Caco-2 (cell line): Measurements from ENCODE around the gene RAD23A. TPM values are rescaled to one million over a fixed set of nuclear protein-coding genes. Genes with fewer than 3 reads are reported as not detected.

Experiments used
- BruUV-seq: library from RNA; stranded (reverse); fragments of 400-500 nt; replicated peaks from 2 replicates; lab custom pipeline; 2021; lab: Mats Ljungman, UMichigan
- CTCF ChIA-PET: fragments of 300-600 bp; sonication (Branson Sonifier 250); formaldehyde crosslinking; loops from one replicate; lab custom pipeline; 2022; ENCODE audit warnings: antibody characterized with exemption; lab: Charles Lee
- POLR2A ChIA-PET: fragments of 300-600 bp; sonication (Branson Sonifier 250); formaldehyde crosslinking; loops from one replicate; lab custom pipeline; 2022; ENCODE audit warnings: antibody characterized with exemption; lab: Charles Lee
- DNase-seq, 2 experiments: peaks; one replicate each; pipeline versions ENCODE4 v3.0.0 to v3.0.0-alpha.2; 2020 to 2022
- H3K27me3 ChIP-seq: replicated peaks from 2 replicates; pipeline ENCODE4 v1.6.0; 2011; ENCODE audit warnings: low read length; ENCODE audit not compliant: control insufficient read depth, insufficient read depth
- H3K36me3 ChIP-seq: 2 replicates; pipeline ENCODE4 v1.5.1; 2011; ENCODE audit warnings: low read length; ENCODE audit not compliant: control insufficient read depth, insufficient read depth
- H3K4me1 ChIP-seq: fragments of 250-450 bp; sonication (Bioruptor Pico); 2 replicates; pipeline ENCODE4 v1.5.1; 2020; ENCODE audit warnings: mild to moderate bottlenecking
- H3K4me3 ChIP-seq: 2 replicates; pipeline ENCODE4 v1.5.1; 2011; ENCODE audit warnings: low read depth, mild to moderate bottlenecking, control low read depth, low read length
- H3K9me3 ChIP-seq: fragments of 250-450 bp; sonication (Bioruptor Pico); 2 replicates; pipeline ENCODE4 v1.5.1; 2020; ENCODE audit warnings: mild to moderate bottlenecking, moderate library complexity
- H3K27ac Mint-ChIP-seq: one replicate; pipeline ENCODE4 v1.8.0; 2022; ENCODE audit warnings: mixed read lengths; ENCODE audit not compliant: unreplicated experiment
- H3K27me3 Mint-ChIP-seq: one replicate; pipeline ENCODE4 v1.8.0; 2022; ENCODE audit warnings: mixed read lengths; ENCODE audit not compliant: insufficient read depth, unreplicated experiment
- H3K36me3 Mint-ChIP-seq: one replicate; pipeline ENCODE4 v1.8.0; 2022; ENCODE audit warnings: mild to moderate bottlenecking, mixed read lengths; ENCODE audit not compliant: insufficient read depth, unreplicated experiment
- H3K4me1 Mint-ChIP-seq: one replicate; pipeline ENCODE4 v1.8.0; 2022; ENCODE audit warnings: low read depth, mixed read lengths; ENCODE audit not compliant: unreplicated experiment
- H3K4me3 Mint-ChIP-seq: one replicate; pipeline ENCODE4 v1.8.0; 2022; ENCODE audit warnings: mild to moderate bottlenecking, moderate library complexity, mixed read lengths; ENCODE audit not compliant: unreplicated experiment
- H3K9me3 Mint-ChIP-seq: one replicate; pipeline ENCODE4 v1.8.0; 2022; ENCODE audit warnings: mixed read lengths; ENCODE audit not compliant: unreplicated experiment
- intact Hi-C: fragments of 100-400 bp; cut with micrococcal nuclease; formaldehyde crosslinking; loops from one replicate; pipeline ENCODE4 v1.10.0; 2022; ENCODE audit not compliant: unreplicated experiment
- total RNA-seq: library from RNA; stranded (reverse); gene quantifications from 2 replicates; pipeline ENCODE4 v1.2.3, GENCODE V29; 2022
- TF ChIP-seq, protein P1 (sequence below), 2 experiments: fragments of 200-600 bp in 1 of 2; IDR thresholded peaks; 1 replicate in 1 of 2; 2 replicates in 1 of 2; pipeline versions ENCODE4 v1.5.1 to v1.8.0; 2011 to 2022; ENCODE audit warnings: antibody characterized with exemption in 1 of 2, control low read depth in 1 of 2, inconsistent platforms in 1 of 2, low read depth in 1 of 2, low read length in 1 of 2, mild to moderate bottlenecking in 1 of 2, moderate library complexity in 1 of 2; ENCODE audit not compliant: insufficient read depth in 1 of 2, severe bottlenecking in 1 of 2, unreplicated experiment in 1 of 2

RAD23A gene
- total RNA-seq, 1 experiment from 2014 or later = 102 TPM

DNA sequence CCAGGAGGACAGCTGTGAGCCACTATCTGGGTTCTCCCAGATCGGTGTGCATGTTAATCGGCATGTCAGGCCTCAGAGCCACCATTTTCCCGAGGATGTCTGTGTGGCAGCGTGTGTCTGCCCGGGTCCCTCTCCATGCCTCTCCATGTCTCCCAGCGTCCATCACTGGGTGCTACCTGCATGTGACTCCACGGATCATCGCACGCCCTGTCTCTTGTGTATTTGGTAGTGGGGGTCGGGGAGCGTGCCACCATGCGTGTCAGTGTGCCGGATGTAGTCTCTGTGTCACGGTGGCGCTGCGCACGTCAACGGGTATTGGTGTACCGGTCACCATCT is 55.5 kb downstream of the RAD23A start:
- intact Hi-C loops = no loop called here
- no peak overlapping the region for H3K27ac Mint-ChIP-seq
- H3K9me3 Mint-ChIP-seq = no peaks in the 10 kb centered on the region
- Histone ChIP-seq H3K9me3 (no peaks in the 10 kb centered on the region), H3K4me3 (no peak overlapping the region), H3K27me3 (no peaks in the 10 kb centered on the region), H3K36me3 (no peaks in the 10 kb centered on the region), H3K4me1 (no peaks in the 10 kb centered on the region)
- no peak for DNase-seq
- no peaks in the 10 kb centered on the region for H3K36me3 Mint-ChIP-seq
- ChIA-PET CTCF (no interaction called here), POLR2A (no interaction called here)
- TF ChIP-seq, protein P1, sequence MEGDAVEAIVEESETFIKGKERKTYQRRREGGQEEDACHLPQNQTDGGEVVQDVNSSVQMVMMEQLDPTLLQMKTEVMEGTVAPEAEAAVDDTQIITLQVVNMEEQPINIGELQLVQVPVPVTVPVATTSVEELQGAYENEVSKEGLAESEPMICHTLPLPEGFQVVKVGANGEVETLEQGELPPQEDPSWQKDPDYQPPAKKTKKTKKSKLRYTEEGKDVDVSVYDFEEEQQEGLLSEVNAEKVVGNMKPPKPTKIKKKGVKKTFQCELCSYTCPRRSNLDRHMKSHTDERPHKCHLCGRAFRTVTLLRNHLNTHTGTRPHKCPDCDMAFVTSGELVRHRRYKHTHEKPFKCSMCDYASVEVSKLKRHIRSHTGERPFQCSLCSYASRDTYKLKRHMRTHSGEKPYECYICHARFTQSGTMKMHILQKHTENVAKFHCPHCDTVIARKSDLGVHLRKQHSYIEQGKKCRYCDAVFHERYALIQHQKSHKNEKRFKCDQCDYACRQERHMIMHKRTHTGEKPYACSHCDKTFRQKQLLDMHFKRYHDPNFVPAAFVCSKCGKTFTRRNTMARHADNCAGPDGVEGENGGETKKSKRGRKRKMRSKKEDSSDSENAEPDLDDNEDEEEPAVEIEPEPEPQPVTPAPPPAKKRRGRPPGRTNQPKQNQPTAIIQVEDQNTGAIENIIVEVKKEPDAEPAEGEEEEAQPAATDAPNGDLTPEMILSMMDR (IDR thresholded peaks at IDR 0.05; ENCODE audit: insufficient read depth in 1 of 2, low read depth in 1 of 2, low read length in 1 of 2, severe bottlenecking in 1 of 2, unreplicated experiment in 1 of 2) = no peak
- H3K4me3 Mint-ChIP-seq = no peak overlapping the region
- BruUV-seq = no TSS peak
- H3K4me1 Mint-ChIP-seq = no peaks in the 10 kb centered on the region
- H3K27me3 Mint-ChIP-seq = peaks cover 10% of the 10 kb centered on the region

DNA sequence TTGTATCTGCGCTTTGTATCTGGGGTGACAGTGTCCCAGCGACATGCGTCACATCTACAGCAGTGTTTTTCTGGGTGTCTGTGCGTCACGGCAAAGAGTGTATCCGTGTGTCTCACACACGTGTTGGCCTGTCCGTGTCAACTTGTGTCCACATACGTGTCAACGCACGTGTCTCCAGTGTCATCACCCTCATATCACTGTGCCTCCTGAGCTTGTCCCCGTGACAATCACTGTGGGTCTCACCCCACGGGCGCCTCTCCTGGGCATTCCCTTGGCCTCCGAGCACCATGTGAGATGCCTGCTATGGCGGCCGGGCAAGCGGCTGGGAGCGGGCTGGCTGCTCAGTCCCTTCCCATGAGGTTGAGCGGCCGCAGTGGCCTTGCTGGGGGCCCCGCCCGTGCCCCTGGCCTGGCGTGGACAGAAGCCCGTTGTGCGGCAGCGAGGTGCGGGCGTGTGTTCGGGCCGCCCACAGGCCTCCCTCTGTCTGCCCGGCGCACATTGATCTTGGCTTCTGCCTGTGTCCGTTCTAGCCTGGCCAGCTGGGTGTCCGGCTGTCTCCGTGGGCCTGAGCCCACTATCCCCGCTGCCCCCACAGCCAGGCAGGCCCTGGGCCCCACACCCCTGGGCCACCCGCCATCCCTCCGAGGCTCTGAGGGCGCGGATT is 56.0 kb downstream of the RAD23A start:
- Histone ChIP-seq H3K4me3 (no peak overlapping the region), H3K27me3 (no peaks in the 10 kb centered on the region), H3K9me3 (no peaks in the 10 kb centered on the region), H3K4me1 (no peaks in the 10 kb centered on the region), H3K36me3 (no peaks in the 10 kb centered on the region)
- H3K36me3 Mint-ChIP-seq = no peaks in the 10 kb centered on the region
- H3K9me3 Mint-ChIP-seq = no peaks in the 10 kb centered on the region
- intact Hi-C loops = no loop called here
- TF ChIP-seq, protein P1 (IDR thresholded peaks at IDR 0.05; ENCODE audit: insufficient read depth in 1 of 2, low read depth in 1 of 2, low read length in 1 of 2, severe bottlenecking in 1 of 2, unreplicated experiment in 1 of 2) = no peak
- H3K27me3 Mint-ChIP-seq = peaks cover 10% of the 10 kb centered on the region
- H3K4me3 Mint-ChIP-seq = no peak overlapping the region
- ChIA-PET POLR2A (no interaction called here), CTCF (no interaction called here)
- H3K4me1 Mint-ChIP-seq = no peaks in the 10 kb centered on the region
- no peak for DNase-seq
- BruUV-seq = no TSS peak
- no peak overlapping the region for H3K27ac Mint-ChIP-seq

DNA sequence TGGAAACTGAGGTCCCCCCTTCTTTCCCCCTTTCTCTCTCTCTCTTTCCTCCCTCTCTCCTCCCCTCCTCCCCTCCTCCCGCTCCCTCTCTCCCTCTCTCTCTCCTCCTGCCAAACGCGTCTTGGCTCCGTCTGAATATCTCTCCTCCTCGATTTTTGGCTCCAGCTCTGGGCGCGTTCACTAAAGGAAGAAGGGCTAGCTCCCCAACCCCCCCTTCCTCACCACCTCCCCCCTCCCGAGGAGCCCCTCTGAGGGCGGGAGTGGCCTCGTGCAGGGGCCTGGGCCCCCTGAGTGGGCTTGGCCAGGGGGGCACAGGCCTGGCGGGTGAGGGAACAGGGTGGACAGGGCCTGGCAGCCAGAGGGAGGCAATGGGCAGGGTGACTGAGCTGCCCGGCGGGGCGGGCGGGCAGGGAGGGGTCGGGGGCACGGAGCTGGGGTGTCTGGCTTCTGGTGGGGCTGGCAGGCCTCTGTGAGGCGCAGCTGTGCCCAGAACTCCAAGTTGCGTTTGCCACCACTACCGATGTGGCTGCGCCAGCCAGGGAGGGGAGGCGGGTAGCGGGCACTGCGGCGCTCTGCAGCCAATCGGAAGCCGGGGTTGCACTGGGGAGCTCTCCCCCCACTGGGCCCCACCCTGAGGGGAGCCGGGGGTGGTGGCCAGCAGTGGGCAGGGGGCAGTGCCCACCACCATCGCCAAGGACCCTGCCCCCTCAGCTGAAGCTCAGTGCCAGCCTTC is 56.7 kb downstream of the RAD23A start:
- no peak overlapping the region for H3K27ac Mint-ChIP-seq
- BruUV-seq = no TSS peak
- no peaks in the 10 kb centered on the region for H3K4me1 Mint-ChIP-seq
- H3K36me3 ChIP-seq = no peaks in the 10 kb centered on the region
- no peaks in the 10 kb centered on the region for H3K4me1 ChIP-seq
- no peaks in the 10 kb centered on the region for H3K36me3 Mint-ChIP-seq
- no peaks in the 10 kb centered on the region for H3K9me3 Mint-ChIP-seq
- no peaks in the 10 kb centered on the region for H3K9me3 ChIP-seq
- no peak for DNase-seq
- intact Hi-C loops = no loop called here
- CTCF ChIA-PET = no interaction called here
- POLR2A ChIA-PET = no interaction called here
- H3K27me3 ChIP-seq = no peaks in the 10 kb centered on the region
- no peak overlapping the region for H3K4me3 ChIP-seq
- no peak overlapping the region for H3K4me3 Mint-ChIP-seq
- peaks cover 10% of the 10 kb centered on the region for H3K27me3 Mint-ChIP-seq
- TF ChIP-seq, protein P1 (IDR thresholded peaks at IDR 0.05; ENCODE audit: insufficient read depth in 1 of 2, low read depth in 1 of 2, low read length in 1 of 2, severe bottlenecking in 1 of 2, unreplicated experiment in 1 of 2) = no peak
